Natural killer cell (primary cell): ENCODE data around the gene HTR4. TPM values are rescaled to one million over a fixed set of nuclear protein-coding genes. Genes with fewer than 3 reads are reported as not detected.

Experiments used
- ATAC-seq, 3 donors: fragments of 150-1000 bp in 2 of 3; fragments of 200-7000 bp in 1 of 3; cut with Tn5 transposase; 1 replicate in 1 of 3; 2 replicates in 2 of 3; pipeline ENCODE4 v1.10.0; 2021; ENCODE audit warnings: mild to moderate bottlenecking in 2 of 3, moderate library complexity in 2 of 3
- DNase-seq, 2 donors: peaks; one replicate each; pipeline versions ENCODE4 v3.0.0 to v3.0.0-alpha.2; 2013 to 2021; ENCODE audit warnings: mixed read lengths in 1 of 2
- H3K27ac ChIP-seq: one replicate; pipeline ENCODE4 v1.5.1; 2013; ENCODE audit warnings: mild to moderate bottlenecking, low read length
- H3K27me3 ChIP-seq: one replicate; pipeline ENCODE4 v1.6.1; 2013; ENCODE audit warnings: low read length; ENCODE audit not compliant: control insufficient read depth, insufficient read depth
- H3K36me3 ChIP-seq: one replicate; pipeline ENCODE4 v1.6.1; 2013; ENCODE audit warnings: low read length; ENCODE audit not compliant: control insufficient read depth, insufficient read depth
- H3K4me1 ChIP-seq: one replicate; pipeline ENCODE4 v1.6.1; 2013; ENCODE audit warnings: low read length; ENCODE audit not compliant: control insufficient read depth, insufficient read depth
- H3K4me3 ChIP-seq: one replicate; pipeline ENCODE4 v1.5.1; 2013; ENCODE audit warnings: low read length
- H3K9me3 ChIP-seq: one replicate; pipeline ENCODE4 v1.6.1; 2013; ENCODE audit warnings: low read length; ENCODE audit not compliant: control insufficient read depth, insufficient read depth
- H3K27ac Mint-ChIP-seq, 2 donors: one replicate each; pipeline ENCODE4 v1.8.0; 2022; ENCODE audit warnings: mild to moderate bottlenecking in 2 of 2, mixed read lengths in 2 of 2, moderate library complexity in 1 of 2
- H3K27me3 Mint-ChIP-seq, 2 donors: one replicate each; pipeline ENCODE4 v1.8.0; 2022; ENCODE audit warnings: low read depth in 2 of 2, mixed read lengths in 2 of 2
- H3K36me3 Mint-ChIP-seq: one replicate; pipeline ENCODE4 v1.8.0; 2022; ENCODE audit warnings: mixed read lengths
- H3K4me1 Mint-ChIP-seq, 2 donors: one replicate each; pipeline ENCODE4 v1.8.0; 2022; ENCODE audit warnings: mixed read lengths in 2 of 2
- H3K4me3 Mint-ChIP-seq: one replicate; pipeline ENCODE4 v1.8.0; 2022; ENCODE audit warnings: mild to moderate bottlenecking, moderate library complexity, mixed read lengths
- H3K9me3 Mint-ChIP-seq, 2 donors: one replicate each; pipeline ENCODE4 v1.8.0; 2022; ENCODE audit warnings: mixed read lengths in 2 of 2
- WGBS: methylation state at CpG from one replicate; pipeline ENCODE4 v1.1.7; 2013; ENCODE audit warnings: missing lambda C conversion rate; ENCODE audit not compliant: insufficient coverage; 5-methylcytosine and 5-hydroxymethylcytosine counted together
- intact Hi-C: fragments of 100-400 bp; cut with micrococcal nuclease; formaldehyde crosslinking; loops from one replicate; pipeline ENCODE4 v1.14.2; 2022
- total RNA-seq, 4 donors: library from RNA; stranded (reverse); fragments of 120-200 nt in 1 of 4; gene quantifications; one replicate each; pipeline versions ENCODE4 v1.2.3 to v1.2.4, GENCODE V29; 2013 to 2022
- TF ChIP-seq, protein P1 (sequence below): fragments of 200-600 bp; IDR thresholded peaks from one replicate; pipeline ENCODE4 v1.8.0; 2022; ENCODE audit warnings: antibody characterized with exemption

HTR4 gene
- total RNA-seq, 3 donors from 2014 or later (not counting 1 experiment from before 2014, with no cell fraction given): not detected

DNA sequence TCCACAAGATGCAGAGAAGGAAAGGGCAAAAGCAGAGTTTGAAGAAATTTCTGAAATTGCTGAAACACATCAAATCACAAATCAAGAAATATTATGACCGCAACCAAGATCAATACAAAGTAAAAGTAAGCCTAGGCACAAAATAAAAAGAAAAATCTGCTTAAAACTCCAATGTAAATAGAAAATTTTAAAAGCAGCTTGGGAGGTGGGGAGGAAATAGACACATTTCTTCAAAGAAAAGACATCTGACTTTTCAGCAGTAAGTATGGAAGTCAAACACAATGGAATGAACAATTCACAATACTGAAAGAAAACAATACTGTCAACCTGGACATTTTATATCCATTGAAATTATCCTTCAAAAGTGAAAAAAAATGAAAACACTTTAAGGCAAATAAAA, 55.1 kb downstream of the HTR4 start:
- TF ChIP-seq, protein P1, sequence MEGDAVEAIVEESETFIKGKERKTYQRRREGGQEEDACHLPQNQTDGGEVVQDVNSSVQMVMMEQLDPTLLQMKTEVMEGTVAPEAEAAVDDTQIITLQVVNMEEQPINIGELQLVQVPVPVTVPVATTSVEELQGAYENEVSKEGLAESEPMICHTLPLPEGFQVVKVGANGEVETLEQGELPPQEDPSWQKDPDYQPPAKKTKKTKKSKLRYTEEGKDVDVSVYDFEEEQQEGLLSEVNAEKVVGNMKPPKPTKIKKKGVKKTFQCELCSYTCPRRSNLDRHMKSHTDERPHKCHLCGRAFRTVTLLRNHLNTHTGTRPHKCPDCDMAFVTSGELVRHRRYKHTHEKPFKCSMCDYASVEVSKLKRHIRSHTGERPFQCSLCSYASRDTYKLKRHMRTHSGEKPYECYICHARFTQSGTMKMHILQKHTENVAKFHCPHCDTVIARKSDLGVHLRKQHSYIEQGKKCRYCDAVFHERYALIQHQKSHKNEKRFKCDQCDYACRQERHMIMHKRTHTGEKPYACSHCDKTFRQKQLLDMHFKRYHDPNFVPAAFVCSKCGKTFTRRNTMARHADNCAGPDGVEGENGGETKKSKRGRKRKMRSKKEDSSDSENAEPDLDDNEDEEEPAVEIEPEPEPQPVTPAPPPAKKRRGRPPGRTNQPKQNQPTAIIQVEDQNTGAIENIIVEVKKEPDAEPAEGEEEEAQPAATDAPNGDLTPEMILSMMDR: no peak
- H3K27ac ChIP-seq: no peak overlapping the region
- H3K4me1 ChIP-seq: no peaks in the 10 kb centered on the region
- no peak overlapping the region for H3K4me3 Mint-ChIP-seq
- H3K36me3 Mint-ChIP-seq: peaks cover 10% of the 10 kb centered on the region
- WGBS: no CpG with 5 or more reads among the region's 1 CpG
- DNase-seq (no peak), ATAC-seq (no peak)
- peaks cover 4% of the 10 kb centered on the region for H3K27me3 ChIP-seq
- H3K36me3 ChIP-seq: no peaks in the 10 kb centered on the region
- H3K27ac Mint-ChIP-seq: no peak overlapping the region
- H3K9me3 Mint-ChIP-seq: peaks cover 6 to 8% of the 10 kb centered on the region in 2 donors
- peaks cover 23 to 44% of the 10 kb centered on the region in 2 donors for H3K27me3 Mint-ChIP-seq
- no peaks in the 10 kb centered on the region for H3K4me1 Mint-ChIP-seq
- no peak overlapping the region for H3K4me3 ChIP-seq
- no peaks in the 10 kb centered on the region for H3K9me3 ChIP-seq
- intact Hi-C loops: no loop called here

DNA sequence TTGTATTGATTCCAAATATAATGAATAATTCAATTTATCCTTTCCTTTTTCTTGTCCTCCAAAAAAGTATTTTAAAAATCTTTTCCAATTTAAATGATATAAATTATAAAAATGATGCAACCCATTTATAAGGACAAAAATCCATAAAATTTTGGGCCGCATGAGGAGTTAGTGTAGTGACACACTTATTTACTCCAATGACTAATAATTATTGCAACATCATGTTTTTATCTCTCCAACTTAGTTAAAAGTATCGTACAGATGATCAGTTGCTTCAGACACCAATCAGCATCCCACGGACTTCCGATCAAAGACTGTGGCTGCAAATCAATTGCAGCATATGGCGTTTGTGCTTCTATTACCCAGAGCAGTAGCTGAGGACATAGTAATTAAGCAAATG, 58.6 kb downstream of the HTR4 start:
- H3K27me3 Mint-ChIP-seq: peaks cover 29 to 71% of the 10 kb centered on the region in 2 donors
- H3K9me3 Mint-ChIP-seq: peaks cover 6 to 8% of the 10 kb centered on the region in 2 donors
- no peaks in the 10 kb centered on the region for H3K4me1 Mint-ChIP-seq
- Histone ChIP-seq H3K9me3 (no peaks in the 10 kb centered on the region), H3K36me3 (no peaks in the 10 kb centered on the region), H3K4me1 (no peaks in the 10 kb centered on the region), H3K27me3 (peaks cover 7% of the 10 kb centered on the region), H3K27ac (no peak overlapping the region), H3K4me3 (no peak overlapping the region)
- 93% methylated on average over 5 of the region's 5 CpGs for WGBS
- ATAC-seq (no peak), DNase-seq (no peak)
- TF ChIP-seq, protein P1: no peak
- peaks cover 10% of the 10 kb centered on the region for H3K36me3 Mint-ChIP-seq
- H3K27ac Mint-ChIP-seq: no peak overlapping the region
- H3K4me3 Mint-ChIP-seq: no peak overlapping the region
- intact Hi-C loops: no loop called here

DNA sequence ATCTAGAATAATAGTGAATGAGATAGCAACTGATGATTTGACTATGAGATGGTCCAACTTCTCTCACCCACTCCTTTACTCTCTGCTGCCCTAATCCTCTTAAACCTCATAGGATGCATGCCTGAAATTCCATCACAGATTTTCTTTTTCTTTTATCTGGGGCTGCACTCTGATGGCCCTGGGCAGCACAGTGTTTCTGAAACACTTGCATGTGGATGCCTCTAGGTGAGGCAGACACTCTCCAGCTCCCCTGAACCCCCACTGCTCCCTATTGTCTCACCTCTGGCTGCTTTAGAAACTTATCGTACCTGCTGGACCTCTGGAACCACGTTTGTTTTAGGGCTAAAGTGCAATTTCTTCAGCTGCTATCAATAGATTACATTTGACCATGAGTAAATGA, 67.5 kb downstream of the HTR4 start:
- Histone ChIP-seq H3K36me3 (no peaks in the 10 kb centered on the region), H3K27me3 (no peaks in the 10 kb centered on the region), H3K4me1 (no peaks in the 10 kb centered on the region), H3K9me3 (no peaks in the 10 kb centered on the region), H3K4me3 (no peak overlapping the region), H3K27ac (no peak overlapping the region)
- TF ChIP-seq, protein P1: no peak
- ATAC-seq (no peak), DNase-seq (no peak)
- Mint-ChIP-seq H3K36me3 (no peaks in the 10 kb centered on the region), H3K9me3 (no peaks in the 10 kb centered on the region), H3K4me1 (no peaks in the 10 kb centered on the region), H3K27me3 (peaks cover 8 to 27% of the 10 kb centered on the region in 2 donors), H3K27ac (no peak overlapping the region), H3K4me3 (no peak overlapping the region)
- intact Hi-C loops: no loop called here
- WGBS: 54% methylated on average over 2 of the region's 2 CpGs

DNA sequence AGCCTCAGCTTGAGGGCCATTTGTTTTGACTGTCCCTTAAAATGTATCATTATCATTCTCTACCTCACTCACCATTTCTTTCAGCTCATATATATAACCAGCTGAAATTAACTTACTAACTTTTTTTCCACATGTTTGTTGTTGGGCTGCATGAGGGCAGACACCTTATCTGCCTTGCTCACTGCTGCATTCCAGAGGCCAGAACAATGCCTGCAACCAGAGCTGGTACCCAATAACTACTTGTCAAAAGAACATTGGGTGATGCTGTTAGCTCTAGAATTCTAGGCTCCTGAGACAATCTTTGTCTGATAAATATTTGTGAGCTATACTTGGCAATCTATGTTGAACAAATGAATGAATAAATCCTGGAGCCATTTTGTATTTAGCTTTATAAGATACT, 68.3 kb downstream of the HTR4 start:
- Mint-ChIP-seq H3K27ac (no peak overlapping the region), H3K36me3 (no peaks in the 10 kb centered on the region), H3K4me3 (no peak overlapping the region), H3K27me3 (peaks cover 8 to 26% of the 10 kb centered on the region in 2 donors), H3K4me1 (no peaks in the 10 kb centered on the region), H3K9me3 (no peaks in the 10 kb centered on the region)
- Histone ChIP-seq H3K36me3 (no peaks in the 10 kb centered on the region), H3K4me1 (no peaks in the 10 kb centered on the region), H3K9me3 (no peaks in the 10 kb centered on the region), H3K4me3 (no peak overlapping the region), H3K27me3 (peaks cover 2% of the 10 kb centered on the region), H3K27ac (no peak overlapping the region)
- DNase-seq: no peak
- TF ChIP-seq, protein P1: no peak
- ATAC-seq: no peak
- intact Hi-C loops: no loop called here
